GM12878 (cell line): ENCODE results near the gene CDC5L.

Experiments used
- BCLAF1 ChIP-seq: fragments of 450-650 bp; IDR thresholded peaks from 2 replicates; pipeline ENCODE4 v1.6.1; 2017; ENCODE audit warnings: antibody characterized with exemption, mild to moderate bottlenecking, moderate library complexity
- EGR1 ChIP-seq, 2 experiments: IDR thresholded peaks; 1 replicate in 1 of 2; 2 replicates in 1 of 2; pipeline ENCODE4 v1.6.1; 2011 to 2012; ENCODE audit warnings: low read depth in 2 of 2, low read length in 2 of 2, borderline replicate concordance in 1 of 2, mild to moderate bottlenecking in 1 of 2, moderate library complexity in 1 of 2
- EP300 ChIP-seq, 2 experiments: fragments of 150-350 bp in 1 of 2; IDR thresholded peaks; 2 replicates each; pipeline ENCODE4 v1.6.1; 2011 to 2012; ENCODE audit warnings: low read depth in 2 of 2, low read length in 2 of 2, borderline replicate concordance in 1 of 2, improper control_type of control experiment in 1 of 2, inconsistent platforms in 1 of 2; ENCODE audit not compliant: control insufficient read depth in 1 of 2
- EZH2 ChIP-seq: IDR thresholded peaks from 2 replicates; pipeline ENCODE4 v1.6.1; 2012; ENCODE audit warnings: low read depth, mild to moderate bottlenecking, control low read depth, inconsistent platforms, low read length, borderline replicate concordance; ENCODE audit not compliant: control insufficient read depth
- POLR2A ChIP-seq: IDR thresholded peaks from 2 replicates; pipeline ENCODE4 v1.6.1; 2011; ENCODE audit warnings: low read depth, mild to moderate bottlenecking, low read length
- POLR2AphosphoS5 ChIP-seq: IDR thresholded peaks from 2 replicates; pipeline ENCODE4 v1.6.1; 2011; ENCODE audit warnings: mild to moderate bottlenecking, low read length, inconsistent platforms
- RBBP5 ChIP-seq: fragments of 200-600 bp; sonication (generic); conservative IDR thresholded peaks from 2 replicates; pipeline ENCODE4 v1.6.1; 2016
- REST ChIP-seq: IDR thresholded peaks from 2 replicates; pipeline ENCODE4 v1.6.1; 2012; ENCODE audit warnings: mild to moderate bottlenecking, low read depth, low read length
- SRF ChIP-seq, 2 experiments: IDR thresholded peaks; 2 replicates each; pipeline ENCODE4 v1.6.1; 2011; ENCODE audit warnings: low read depth in 2 of 2, low read length in 2 of 2, mild to moderate bottlenecking in 1 of 2, moderate library complexity in 1 of 2
- ZNF207 ChIP-seq: fragments of 450-650 bp; IDR thresholded peaks from 2 replicates; pipeline ENCODE4 v1.6.1; 2014; ENCODE audit warnings: antibody characterized with exemption, mild to moderate bottlenecking, borderline replicate concordance
- ZNF274 ChIP-seq: IDR thresholded peaks from one replicate; pipeline ENCODE4 v1.8.0; 2011; ENCODE audit not compliant: insufficient read length, insufficient read depth
- TF ChIP-seq, protein P1 (sequence below): IDR thresholded peaks from 2 replicates; pipeline ENCODE4 v1.6.1; 2012; ENCODE audit warnings: low read length, inconsistent platforms
- TF ChIP-seq, protein P2 (sequence below), 3 experiments: IDR thresholded peaks in 2 of 3; conservative IDR thresholded peaks in 1 of 3; 2 replicates each; pipeline ENCODE4 v1.5.1; 2011; ENCODE audit warnings: low read depth in 3 of 3, low read length in 3 of 3, mild to moderate bottlenecking in 3 of 3, control low read depth in 2 of 3, moderate library complexity in 2 of 3, inconsistent platforms in 1 of 3, mixed read lengths in 1 of 3; ENCODE audit not compliant: control insufficient read depth in 2 of 3, insufficient read depth in 1 of 3; ENCODE audit errors: extremely low read depth in 1 of 3

DNA sequence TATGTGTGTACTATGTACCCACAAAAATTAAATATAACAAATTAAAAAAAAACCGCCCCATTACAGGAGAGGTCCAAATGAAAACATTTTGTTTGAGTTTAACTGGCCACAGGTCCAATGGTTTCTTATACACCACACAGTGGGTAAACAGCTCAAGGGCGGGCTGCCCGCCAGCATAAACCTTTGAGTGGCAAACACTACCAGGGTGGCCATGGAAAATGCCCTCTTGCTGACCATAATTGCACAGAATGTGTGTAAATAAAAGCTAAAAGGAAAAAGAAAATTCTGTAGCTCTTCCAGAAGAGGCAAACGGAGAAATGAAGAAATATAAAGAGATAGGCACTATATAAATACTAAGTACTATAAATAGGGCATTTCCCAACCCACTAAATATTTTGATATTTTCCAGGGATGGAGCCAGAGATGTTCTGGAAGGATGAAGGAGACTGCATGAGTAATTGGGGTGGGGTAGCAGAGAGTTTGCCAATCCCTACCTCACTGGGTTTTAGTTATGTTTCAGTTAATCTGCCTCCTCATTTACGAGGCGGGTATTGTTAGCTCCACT, 1.1 kb upstream of the CDC5L start:
- TF ChIP-seq POLR2AphosphoS5 (no peak), EZH2 (no peak), EP300 (IDR thresholded peaks at IDR 0.05; ENCODE audit: borderline replicate concordance in 1 of 2, control insufficient read depth in 1 of 2, low read depth in 2 of 2, low read length in 2 of 2) (no peak), SRF (IDR thresholded peaks at IDR 0.05; ENCODE audit: low read depth in 2 of 2, low read length in 2 of 2) (no peak), EGR1 (IDR thresholded peaks at IDR 0.05; ENCODE audit: borderline replicate concordance in 1 of 2, low read depth in 2 of 2, low read length in 2 of 2) (no peak), BCLAF1 (no peak), ZNF274 (no peak), POLR2A (no peak), ZNF207 (no peak), REST (no peak), RBBP5 (no peak)
- TF ChIP-seq, protein P1, sequence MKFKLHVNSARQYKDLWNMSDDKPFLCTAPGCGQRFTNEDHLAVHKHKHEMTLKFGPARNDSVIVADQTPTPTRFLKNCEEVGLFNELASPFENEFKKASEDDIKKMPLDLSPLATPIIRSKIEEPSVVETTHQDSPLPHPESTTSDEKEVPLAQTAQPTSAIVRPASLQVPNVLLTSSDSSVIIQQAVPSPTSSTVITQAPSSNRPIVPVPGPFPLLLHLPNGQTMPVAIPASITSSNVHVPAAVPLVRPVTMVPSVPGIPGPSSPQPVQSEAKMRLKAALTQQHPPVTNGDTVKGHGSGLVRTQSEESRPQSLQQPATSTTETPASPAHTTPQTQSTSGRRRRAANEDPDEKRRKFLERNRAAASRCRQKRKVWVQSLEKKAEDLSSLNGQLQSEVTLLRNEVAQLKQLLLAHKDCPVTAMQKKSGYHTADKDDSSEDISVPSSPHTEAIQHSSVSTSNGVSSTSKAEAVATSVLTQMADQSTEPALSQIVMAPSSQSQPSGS = no peak
- TF ChIP-seq, protein P2, sequence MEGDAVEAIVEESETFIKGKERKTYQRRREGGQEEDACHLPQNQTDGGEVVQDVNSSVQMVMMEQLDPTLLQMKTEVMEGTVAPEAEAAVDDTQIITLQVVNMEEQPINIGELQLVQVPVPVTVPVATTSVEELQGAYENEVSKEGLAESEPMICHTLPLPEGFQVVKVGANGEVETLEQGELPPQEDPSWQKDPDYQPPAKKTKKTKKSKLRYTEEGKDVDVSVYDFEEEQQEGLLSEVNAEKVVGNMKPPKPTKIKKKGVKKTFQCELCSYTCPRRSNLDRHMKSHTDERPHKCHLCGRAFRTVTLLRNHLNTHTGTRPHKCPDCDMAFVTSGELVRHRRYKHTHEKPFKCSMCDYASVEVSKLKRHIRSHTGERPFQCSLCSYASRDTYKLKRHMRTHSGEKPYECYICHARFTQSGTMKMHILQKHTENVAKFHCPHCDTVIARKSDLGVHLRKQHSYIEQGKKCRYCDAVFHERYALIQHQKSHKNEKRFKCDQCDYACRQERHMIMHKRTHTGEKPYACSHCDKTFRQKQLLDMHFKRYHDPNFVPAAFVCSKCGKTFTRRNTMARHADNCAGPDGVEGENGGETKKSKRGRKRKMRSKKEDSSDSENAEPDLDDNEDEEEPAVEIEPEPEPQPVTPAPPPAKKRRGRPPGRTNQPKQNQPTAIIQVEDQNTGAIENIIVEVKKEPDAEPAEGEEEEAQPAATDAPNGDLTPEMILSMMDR (IDR thresholded peaks at IDR 0.05 in 2 of 3, conservative IDR thresholded peaks at IDR 0.05 in 1 of 3; ENCODE audit: control insufficient read depth in 2 of 3, extremely low read depth in 1 of 3, insufficient read depth in 1 of 3, low read depth in 3 of 3, low read length in 3 of 3) = no peak
